HL-60/S4 treated with phorbol 12-myristate 13-acetate at 8.2 ng/mL for 4 days and 3 days (cell line): Measurements from ENCODE around the gene MRPL10.

Experiments used
- in situ Hi-C: fragments of 300-500 bp; cut with MboI; formaldehyde crosslinking; loops from 2 replicates; pipeline ENCODE4 v1.15.0; 2022; ENCODE audit warnings: low sequenced_read_pairs

The MRPL10 gene

DNA sequence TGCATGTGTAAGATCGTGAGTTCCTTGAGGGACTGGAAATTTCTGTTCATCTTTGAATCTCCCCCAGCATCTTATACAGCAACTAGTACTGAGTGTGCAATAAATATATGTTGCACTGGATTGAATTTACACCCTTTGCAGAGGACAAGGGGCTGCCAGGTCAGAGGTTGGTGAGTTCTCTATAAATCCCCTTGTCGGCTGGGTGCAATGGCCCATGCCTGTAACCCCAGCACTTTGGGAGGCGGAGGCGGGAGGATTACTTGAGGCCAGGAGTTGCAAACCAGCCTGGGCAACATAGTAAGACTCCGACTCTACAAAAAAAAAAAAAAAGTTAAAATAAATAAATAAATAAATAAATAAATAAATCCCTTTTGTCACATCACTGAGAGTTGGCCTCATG lies 29.0 kb upstream of the MRPL10 start:
- in situ Hi-C loops = no loop called here

DNA sequence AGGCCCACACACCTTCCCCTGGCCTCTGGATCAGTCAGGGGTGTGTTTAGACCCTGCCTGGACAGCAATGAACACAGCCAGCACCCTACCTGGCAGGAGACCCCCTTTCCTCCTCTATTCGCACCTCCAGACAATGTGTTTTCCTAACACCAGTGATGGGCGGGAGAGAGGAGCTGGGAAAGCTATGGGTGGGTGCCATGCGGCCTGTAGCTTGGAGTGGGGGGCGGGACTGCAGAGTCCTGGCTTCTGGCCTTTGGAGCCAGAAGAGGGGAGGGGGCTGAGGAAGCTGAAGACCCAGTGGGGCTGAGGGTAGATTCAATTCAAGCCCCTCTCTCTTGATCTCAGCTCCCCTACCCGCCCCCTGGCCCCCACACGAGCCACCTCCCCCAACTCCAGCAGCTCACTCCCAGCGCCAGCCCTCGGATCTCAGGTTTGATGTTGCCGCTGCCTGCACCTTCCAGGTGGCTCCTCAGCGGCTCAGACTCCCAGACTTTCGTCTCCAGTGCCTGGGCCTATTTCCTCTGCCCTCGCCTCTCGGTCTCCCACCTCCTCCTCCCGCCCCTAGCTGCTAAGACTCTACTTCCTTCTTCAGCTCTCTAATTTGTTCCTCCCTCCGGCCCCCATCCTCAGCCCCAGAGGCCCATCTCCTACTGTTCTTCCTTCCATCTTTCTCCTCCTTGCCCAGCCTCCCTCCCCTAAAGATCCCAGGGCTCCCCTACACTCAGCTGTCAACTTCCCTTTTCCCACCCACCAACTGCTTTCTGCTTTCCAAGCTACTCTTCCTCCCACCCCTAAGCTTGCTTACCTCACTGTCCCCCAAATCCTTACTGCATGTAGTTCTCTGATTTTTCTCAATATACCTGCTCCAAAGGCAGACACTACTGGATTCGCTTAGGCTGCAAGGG lies 26.5 kb upstream of the MRPL10 start:
- in situ Hi-C loops = no loop called here

DNA sequence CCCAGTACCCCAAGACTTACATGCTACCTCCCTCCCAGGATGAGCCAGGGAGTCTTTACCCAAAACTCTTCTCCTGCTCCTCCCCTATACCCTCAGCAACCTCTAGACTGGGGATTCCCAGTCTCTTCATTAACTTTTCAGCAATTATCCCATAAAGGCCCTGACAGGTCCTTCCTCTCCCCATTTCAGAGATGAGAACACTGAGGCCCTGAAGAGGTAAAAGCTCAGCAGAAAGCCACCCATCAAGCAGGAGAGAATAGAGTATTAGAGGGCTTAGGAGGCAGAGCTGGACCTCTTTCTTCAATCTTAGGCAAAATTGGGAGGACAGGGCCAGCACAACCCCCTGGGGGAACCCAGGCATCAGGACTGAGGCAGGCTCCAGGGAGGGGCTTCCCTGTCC lies 25.5 kb upstream of the MRPL10 start:
- in situ Hi-C loops = no loop called here

DNA sequence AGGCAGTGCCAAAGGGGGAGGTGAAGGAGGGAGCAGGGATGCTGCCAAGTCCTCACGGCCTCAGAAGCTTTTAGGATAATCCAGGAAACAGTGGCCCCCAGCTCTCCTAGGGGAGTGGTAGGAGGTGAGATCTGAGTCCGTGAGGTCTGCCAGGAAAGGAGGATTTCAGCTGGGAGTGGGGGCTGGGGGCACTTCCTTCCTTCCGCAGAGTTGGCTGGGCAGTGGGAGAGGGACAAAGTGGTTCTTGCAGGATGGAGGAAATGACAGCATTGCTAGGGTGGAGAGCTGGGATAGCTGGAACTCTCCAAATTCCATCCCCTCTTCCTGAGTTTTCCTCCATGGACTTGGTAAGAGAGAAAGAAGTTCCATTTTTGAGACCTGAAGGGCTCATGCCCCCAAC lies 24.4 kb upstream of the MRPL10 start:
- in situ Hi-C loops = no loop called here

DNA sequence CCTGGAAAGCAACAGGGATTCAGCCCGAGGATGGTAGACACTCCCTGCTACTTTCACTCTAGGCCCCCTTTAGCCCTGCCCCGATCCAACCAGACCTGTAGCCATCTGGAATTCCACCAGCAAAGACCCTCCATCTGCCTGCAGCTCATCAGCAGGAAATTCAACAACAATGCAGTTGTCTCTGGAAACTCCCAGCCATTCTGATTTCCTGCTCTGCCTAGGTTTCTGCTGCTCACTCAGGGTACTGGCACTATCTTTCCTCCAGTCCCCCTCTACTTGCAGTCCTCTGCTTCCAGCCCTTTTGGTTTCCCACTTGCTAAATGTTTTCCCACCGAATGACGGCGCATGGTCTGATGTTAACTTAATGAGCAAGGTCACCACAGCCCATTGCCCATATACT lies 22.3 kb upstream of the MRPL10 start:
- in situ Hi-C loops = no loop called here

DNA sequence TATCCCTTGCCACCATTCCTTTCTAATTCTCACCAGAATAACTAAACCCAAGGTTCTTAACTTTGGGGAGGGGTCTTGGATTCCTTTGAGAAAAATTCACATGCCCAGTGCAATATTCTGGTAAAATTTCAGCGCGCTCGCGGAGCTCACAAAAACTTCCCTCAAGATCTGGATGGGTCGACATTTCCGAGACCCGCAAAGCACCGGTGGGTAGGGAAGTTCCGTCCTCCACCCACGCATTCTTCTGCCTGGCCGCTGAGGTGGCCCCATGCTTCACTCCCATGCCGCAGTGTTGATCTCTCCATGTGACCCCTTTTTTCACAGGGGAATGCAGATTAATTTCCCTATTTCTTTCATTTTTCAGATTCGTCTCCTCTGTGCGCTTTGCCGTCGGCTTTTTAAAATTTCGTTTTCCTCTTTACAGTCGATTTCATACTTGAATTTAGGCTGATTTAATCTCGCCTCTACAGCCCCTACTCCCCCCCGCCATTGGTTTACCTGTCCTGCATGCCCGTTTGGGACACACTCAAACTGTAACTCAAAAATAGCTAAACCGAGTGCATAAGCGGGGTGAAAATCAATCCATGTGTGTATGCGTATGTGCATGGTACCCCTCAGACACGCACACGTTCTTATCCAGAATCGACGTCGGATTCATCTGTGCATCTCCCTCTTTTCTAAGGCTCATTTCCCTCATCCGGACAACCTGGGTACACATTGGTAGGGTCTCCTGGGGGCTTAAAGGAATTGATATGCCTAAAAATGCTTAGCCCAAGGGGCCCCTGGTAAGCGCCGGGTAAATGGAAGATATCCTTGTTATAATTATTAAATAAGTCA lies 21.0 kb upstream of the MRPL10 start:
- in situ Hi-C loops = no loop called here

DNA sequence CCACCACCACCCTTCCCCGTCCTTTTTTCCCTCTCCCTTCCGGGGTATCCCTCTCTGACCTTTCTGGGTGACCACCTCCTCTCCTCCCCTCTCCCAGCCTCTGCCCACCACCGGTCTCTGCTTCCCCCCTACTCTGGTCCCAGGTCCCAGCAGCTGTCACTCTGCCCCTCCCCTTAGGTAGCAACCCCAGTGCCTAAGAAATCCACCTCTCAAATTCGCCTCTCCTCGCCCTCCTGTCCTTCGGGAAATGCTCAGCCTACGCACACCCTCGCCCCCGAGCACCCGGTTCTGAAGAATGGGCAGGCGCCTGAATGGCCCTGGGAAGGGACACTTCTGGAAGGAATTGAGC lies 20.4 kb upstream of the MRPL10 start:
- in situ Hi-C loops = no loop called here

DNA sequence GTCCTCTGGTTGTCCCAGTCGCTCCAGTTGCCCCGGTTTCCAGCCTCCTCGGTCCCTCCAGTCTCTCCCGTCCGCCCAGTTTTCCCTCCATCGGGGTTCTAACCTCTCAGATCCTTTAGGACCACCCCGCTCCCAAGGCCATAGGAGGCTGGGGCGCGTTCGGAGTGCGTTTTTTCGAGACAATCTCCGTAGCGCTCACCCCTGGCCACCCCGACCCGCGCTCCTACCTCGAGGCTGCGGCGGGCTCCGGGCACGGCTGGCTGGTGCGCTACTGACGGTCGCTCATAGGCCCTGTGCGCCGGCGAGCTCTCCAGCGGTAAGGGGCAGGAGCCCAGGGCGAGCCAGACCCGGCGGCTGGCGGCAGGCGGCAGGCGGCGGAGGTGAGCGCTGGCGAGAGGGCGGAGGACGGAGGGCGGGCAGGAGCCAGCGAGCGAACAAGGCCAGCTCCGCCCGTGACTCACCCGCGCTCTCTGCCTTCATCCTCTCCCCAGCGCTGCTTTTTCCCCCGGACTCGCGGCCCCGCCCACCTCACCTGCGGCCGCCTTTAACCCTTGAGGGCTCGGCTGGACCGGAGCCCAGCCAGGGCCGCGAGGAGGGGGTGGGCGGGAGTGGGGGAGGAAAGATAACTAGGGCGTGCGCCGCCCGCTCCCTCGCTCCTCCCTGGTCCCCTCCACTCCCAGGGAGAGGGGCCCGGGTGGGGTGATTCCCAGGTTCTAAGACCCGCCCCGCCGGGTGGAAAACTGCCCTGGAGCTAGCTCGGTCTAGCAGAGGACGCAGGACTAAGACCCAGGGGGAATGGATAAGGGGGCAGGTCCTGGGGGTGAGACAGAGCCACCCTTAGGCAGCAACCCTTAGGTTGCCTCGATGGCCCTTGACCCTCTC lies 19.6 kb upstream of the MRPL10 start, which contains the start of gene SP6:
SP6 (minus strand) TSS at position 472 of the 882 bp plus-strand sequence. CDS start 2,734 bp downstream, outside the sequence.
- in situ Hi-C loops = no loop called here

DNA sequence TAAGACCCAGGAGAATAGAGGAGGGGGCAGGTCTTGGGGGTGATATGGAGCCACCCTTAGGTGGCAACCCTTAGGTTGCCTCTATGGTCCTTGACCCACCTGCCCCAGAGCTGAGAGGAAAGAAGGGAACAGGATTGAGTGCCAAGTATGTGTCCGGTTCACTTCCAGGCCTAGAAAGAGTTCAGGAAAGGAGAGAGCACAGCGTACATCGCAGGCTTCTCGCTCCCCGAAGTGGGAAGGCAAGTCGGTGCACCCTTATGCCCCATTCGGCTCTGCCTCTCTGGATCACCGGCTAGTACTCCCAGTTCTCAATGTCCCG lies 19.0 kb upstream of the MRPL10 start:
- in situ Hi-C loops = no loop called here

DNA sequence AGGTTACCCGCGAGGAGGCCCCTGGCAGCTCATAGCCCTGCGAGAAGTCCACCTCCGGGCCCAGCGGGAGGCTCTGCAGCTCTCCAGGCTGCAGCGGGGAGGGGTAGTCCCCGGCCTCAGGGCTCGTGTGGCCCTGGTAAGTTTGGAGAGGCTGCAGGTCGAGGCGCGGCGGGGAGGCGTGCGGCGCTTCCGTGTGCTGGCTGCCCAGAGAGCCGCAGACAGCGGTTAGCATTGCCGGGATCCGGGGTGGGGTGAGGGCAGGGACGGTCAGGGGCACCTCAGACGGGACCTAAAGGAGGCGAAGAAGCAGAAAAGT lies 16.8 kb upstream of the MRPL10 start:
- in situ Hi-C loops = no loop called here

DNA sequence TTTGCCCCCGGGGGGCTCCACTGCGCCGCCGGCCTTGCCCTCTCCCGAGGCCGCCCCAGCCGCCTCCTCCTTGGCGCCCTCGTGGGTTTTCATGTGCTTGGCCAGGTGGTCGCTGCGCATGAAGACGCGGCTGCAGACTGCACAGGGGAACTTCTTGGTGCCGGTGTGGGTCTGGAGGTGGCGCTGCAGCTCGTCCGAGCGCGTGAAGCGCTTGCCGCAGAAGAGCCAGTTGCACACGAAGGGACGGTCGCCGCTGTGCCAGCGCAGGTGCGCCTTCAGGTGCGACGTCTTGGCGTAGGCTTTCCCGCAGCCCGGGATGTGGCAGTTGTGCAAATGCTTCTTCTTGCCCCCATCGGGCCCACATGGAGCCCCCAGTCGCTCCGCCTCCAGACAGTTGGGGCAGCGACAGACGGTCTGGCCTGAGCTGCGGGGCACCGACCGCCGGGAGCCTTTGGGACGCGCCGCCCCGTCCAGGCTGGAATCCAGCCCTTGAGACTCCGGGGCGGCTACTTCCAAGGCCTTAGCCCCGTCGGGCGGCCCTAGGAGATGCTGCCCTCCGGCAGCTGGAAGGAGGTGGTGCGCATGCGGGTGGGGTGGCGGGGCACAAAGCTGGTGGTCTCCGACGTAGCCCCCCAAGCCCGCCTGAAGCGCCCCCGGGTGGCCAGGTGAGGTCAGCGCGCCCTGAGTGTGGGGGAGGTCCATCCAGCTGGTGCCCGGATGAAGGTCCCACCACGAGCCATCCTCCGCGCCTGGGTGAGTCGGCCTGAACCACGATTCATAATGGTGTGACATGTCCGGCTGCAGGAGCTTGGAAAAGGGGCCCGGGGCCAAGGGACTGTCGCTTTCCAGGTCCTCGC lies 16.2 kb upstream of the MRPL10 start:
- in situ Hi-C loops = no loop called here

DNA sequence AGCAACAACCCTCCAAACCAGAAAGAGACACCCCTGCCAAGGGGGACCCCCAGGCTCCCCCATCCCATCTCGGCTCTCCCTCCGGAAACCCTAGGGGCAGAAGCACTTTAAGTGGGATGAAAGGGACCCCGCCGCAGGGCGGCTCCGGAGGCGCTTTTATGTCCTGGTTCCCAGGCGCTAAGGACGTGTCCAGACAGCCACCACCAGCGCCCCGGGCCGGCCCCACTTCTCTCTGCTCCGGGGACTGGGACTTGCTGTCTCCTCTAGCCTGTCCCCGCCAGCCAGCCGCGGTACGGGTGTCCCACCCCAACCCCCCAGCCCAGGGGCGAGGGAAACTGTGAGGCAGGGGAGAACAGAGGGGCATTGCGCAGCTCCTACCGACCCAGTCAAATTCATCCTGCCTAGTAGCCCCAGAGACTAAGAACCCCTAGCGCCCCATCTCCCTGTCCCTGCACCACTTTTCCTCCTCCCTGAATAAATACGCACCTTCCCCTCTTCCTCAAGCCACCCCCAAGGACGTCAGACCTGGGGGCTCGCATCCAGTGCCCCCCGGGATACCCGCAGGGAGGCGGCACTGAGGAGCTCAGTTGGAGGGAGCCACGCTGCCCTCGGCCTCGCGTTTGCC lies 15.5 kb upstream of the MRPL10 start:
- in situ Hi-C loops = no loop called here

DNA sequence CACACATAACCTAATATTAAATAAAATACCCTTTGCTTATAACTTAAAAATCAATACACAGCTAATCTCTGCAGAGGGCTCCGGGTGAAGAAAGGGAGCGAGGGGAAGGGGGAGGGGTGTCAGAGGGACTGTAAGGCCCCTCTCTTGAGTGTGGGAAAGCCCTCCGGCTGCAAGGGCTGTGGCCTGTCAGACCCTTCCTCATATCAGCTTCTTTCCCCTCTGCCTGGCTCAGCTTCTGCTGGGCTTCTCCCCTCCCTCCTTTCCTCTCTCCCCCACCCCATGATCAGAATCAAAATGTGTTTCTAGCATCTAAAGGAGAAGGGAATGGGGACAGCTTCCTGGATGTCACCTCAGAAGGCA lies 14.4 kb upstream of the MRPL10 start:
- in situ Hi-C loops = no loop called here

DNA sequence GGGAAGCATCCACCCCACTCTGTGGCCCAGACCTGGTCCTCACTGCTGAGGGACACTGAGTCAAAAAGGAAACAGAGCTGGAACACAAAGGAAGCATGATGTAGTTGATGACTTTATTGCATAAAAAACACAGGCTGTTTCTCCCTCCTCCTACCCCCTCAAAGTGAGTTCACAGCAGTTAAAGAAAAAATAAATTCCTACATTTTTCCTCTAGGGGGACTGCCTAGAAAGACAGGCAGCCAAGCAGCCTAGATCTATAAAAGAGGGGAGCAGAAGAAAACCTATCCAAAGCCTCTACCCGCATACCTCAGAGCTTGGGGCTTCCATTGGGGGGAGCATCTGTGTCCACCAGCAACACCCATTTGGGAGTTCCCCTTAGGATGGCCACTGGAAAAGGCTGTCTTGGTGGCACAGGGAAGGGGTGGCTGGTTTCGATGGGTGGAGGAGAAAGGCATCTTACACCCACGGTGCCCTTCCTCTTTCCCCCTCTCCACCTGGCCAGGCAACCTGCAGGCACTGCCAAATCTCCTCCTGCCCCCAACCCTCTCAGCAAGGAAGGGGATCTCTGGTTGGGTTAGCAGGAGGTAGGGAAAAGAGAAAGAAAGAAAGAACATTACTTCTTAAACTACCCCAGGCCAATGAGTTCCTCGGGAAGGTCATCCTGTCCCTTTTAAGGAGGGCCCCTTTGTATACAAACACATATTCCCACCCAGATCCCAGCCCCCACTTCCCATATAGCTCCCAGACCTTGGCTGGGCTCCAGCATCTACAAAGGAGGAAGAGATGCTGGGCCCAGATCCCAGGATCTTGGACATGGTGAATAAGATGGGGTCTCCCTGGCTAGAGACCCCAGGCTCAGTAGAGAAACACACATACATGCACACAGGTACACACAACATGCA lies 13.7 kb upstream of the MRPL10 start:
- in situ Hi-C loops = loop anchor here (5.0 kb wide), 1 partner anchor 42 kb away; no protein-coding TSS in a partner anchor

DNA sequence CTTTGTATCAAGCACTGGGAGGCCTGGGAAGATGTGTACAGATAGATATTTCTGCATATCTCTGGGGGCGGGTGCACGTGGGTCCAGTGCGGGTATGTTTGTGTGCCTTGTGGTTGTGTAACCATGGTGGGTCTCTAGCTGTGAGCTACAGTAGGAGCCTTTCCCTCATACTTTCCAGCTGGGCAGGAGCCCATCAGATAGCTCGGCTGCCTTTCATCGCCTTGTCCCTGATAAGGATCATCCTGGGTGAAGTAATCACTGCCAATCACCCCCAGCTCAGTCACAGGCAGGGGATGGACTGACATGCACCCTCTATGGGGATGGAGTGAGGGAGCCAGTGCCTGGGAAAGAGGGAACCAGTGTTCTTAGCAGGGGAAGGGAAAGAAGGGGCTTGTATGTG lies 12.9 kb upstream of the MRPL10 start:
- in situ Hi-C loops = loop anchor here (5.0 kb wide), 1 partner anchor 43 kb away; no protein-coding TSS in a partner anchor

DNA sequence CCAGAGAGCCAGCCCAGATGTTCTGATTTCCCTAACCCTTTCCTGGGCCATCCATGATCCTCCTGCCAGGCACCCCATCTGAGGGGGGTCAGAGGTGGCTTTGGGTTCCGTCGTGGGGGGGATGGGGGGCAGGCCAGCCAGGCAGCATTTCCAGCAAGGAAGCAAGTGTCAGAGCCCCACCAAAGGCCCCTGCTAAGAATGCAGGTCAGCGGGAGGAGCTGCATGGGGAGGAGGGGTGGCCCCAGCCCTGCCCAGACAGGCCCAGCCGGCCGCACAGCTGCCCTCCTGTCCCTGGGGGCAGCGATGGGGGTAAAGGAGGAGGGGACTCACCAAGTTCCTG lies 12.0 kb upstream of the MRPL10 start:
- in situ Hi-C loops = loop anchor here (5.0 kb wide), 1 partner anchor 44 kb away; no protein-coding TSS in a partner anchor

DNA sequence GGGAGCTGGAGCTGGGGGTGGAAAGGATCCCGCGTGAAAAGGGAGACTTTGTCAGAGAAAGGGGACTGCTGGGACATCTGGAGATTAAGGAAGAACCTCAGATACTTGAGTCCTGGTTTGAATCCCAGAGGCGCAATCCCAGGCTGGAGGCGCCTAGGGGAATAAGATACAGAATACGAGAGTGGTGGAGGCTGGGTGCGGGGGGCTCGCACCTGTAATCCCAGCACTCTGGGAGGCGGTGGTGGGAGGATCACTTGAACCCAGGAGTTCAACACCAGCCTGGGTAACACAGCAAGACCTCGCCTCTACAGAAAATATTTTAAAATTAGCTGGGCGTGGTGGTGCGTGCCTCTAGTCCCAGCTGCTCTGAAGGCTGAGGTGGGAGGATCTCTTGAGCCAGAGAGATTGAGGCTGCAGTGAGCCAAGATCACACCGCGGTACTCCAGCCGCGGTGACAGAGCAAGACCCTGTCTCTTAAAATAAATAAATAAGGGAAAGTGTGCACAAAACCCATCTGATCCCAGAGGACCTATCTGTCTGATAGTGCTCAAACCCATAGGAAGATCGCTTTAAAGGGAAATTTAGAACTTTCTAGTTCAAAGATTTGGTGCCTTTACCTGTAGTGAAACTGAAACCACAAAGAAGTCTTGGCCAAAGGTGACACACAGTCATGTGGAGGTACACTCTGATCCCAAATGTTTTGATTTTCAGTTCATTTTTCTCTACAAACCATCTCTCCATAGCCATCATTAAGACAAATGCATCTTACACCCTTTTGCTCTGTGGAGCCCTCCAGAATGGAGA lies 10.3 kb upstream of the MRPL10 start:
- in situ Hi-C loops = loop anchor here (5.0 kb wide), 1 partner anchor 46 kb away; no protein-coding TSS in a partner anchor
